ENCODE data around the gene ZBTB16. TPM values are rescaled to one million over a fixed set of nuclear protein-coding genes. Genes with fewer than 3 reads are reported as not detected.
A peak's percentile ranks its signal among the peaks of the same experiment; 100 is the strongest.

The ZBTB16 gene
- total RNA-seq, 2 experiments from 2014 or later: 3.0 to 4.6 TPM

DNA sequence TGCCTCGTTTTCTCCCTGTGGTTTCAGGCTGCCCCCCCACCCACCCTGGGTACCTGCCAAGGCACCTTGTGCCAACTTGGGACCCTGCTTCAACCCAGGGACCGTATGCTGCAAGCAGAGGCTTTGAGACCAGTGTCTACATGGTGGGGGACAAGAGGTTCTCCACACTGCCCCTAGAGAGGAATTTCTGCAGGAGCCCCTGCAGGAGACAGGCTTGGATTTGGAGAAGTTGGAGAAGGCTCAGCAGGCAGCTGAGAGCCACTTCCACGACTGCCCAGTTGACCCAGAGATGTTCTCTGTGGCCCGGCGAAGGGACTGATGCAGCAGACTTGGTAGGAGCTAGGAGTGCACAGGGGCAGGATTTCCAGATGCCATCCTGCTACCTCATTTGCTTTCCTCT, 216.6 kb downstream of the ZBTB16 start:
- ChIA-PET CTCF (no interaction called here), POLR2A (no interaction called here)
- Mint-ChIP-seq H3K36me3 (ENCODE audit: low read depth) (no peaks in the 10 kb centered on the region), H3K4me1 (no peaks in the 10 kb centered on the region), H3K4me3 (no peak overlapping the region), H3K9me3 (ENCODE audit: low read depth) (no peaks in the 10 kb centered on the region), H3K27ac (no peak overlapping the region), H3K27me3 (peaks cover 26% of the 10 kb centered on the region)
- ATAC-seq (no peak), DNase-seq (no peak)
- intact Hi-C loops (cut with DNase I, micrococcal nuclease): no loop called here

DNA sequence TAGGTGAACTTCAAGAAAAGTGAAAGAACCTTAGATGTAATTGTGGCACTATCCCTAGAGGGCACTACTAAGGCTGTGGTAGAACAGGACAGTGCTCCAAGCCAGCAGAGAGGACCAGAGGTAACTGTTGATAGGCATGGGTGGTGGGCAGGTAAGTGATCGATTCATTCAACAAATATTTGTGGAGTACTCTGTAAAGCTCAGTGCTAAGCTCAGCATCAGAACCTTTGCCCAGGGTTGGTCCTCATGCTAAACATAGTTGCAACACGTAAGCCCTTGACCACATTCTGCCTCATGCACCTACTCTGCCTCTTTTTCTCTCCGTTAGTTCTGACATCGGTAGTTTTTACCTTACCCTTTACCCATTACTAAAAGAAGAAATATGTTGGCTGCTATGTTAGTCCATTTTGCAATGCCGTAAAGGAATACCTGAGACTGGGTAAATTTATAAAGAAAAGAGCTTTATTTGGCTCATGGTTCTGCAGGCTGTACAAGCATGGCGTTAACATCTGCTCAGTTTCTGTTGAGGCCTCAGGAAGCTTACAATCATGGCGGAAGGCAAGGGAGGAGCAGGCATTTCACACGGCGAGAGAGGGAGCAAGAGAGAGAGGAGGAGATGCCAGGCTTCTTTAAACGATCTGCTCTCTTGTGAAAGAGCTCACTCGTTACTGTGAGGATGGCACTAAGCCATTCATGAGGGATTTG, 218.3 kb downstream of the ZBTB16 start:
- Mint-ChIP-seq H3K27me3 (peaks cover 23% of the 10 kb centered on the region), H3K9me3 (ENCODE audit: low read depth) (no peaks in the 10 kb centered on the region), H3K4me3 (no peak overlapping the region), H3K36me3 (ENCODE audit: low read depth) (no peaks in the 10 kb centered on the region), H3K4me1 (no peaks in the 10 kb centered on the region), H3K27ac (no peak overlapping the region)
- ChIA-PET POLR2A (no interaction called here), CTCF (interaction anchor here (0.6 kb wide), 1 partner anchor 179 kb away, joined by 3 read pairs; no protein-coding TSS in a partner anchor)
- ATAC-seq (no peak), DNase-seq (no peak)
- intact Hi-C loops (cut with DNase I, micrococcal nuclease): no loop called here

DNA sequence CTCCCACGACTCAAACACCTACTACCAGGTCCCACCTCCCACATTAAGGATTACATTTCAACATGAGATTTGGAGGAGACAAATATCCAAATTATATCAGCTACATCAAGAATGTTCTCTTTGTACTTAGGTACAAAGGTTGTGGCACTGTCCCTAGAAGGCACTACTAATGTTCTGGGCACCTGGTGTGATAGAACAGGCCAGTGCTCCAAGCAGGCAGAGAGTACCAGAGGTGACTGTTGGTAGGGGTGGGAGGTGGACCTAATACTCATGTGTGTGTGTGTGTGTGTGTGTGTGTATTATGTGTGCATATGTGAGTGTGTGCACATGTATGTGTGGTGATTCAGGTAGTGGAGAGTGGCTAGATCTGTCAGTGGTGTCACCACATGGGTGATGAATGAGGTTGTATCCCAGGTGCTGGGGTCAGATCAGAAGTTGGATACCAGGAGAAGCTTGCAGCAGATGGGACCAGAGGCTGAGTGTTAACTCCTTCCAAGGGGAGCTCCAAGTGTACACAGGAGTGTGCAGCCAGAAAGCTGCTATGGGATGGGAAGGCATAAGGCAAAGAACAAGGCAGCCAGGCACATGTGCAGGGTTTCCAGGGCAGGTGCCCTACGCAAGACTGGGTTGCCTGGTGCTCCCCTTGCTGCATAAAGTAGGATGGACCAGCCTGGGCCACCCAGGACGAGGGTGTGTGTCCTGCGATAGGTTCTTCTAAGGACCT, 219.0 kb downstream of the ZBTB16 start:
- no peaks in the 10 kb centered on the region for H3K36me3 Mint-ChIP-seq (ENCODE audit: low read depth)
- H3K27ac Mint-ChIP-seq: no peak overlapping the region
- H3K9me3 Mint-ChIP-seq (ENCODE audit: low read depth): no peaks in the 10 kb centered on the region
- no peaks in the 10 kb centered on the region for H3K4me1 Mint-ChIP-seq
- no peak for DNase-seq
- no peak for ATAC-seq
- intact Hi-C loops (cut with DNase I, micrococcal nuclease): no loop called here
- CTCF ChIA-PET: no interaction called here
- no peak overlapping the region for H3K4me3 Mint-ChIP-seq
- peaks cover 20% of the 10 kb centered on the region for H3K27me3 Mint-ChIP-seq
- POLR2A ChIA-PET: interaction anchor here (0.6 kb wide), 1 partner anchor 1255 kb away, joined by 3 read pairs; no protein-coding TSS in a partner anchor

DNA sequence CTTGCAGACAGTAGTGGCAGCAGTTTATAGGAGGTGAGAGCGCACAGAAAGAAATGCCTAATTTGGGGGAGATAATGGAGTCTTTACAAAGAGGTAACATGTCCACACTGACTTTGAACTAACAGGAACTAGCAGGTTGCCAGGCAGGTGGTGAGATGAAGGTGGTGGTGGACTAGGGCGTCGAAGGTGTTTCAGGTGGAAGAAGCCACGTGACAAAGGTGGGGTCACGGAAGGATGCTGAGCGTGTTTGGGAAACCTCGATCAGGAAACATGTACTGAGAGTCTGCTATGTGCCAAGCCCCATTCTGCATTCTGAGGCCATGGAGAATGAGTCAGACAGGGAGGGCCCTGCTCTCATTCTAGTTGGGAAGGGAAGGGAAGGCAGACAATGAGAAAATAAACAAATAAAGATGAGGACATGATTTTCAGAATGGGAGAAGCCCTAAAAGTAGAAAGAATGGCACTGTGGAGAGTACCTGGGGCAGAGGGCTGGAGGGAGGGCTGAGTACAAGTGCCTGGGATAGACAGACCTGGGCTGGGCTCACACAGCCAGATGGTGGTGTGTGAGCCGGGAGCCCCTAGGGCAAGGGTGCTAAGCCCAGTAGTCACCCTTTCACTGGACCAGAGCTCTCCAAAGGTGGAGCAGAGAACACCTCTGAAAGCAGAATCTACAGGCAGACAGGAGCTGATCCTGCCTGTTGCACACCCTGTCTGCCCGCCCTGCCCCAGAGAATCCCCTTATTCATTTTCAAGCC, 220.5 kb downstream of the ZBTB16 start:
- CTCF ChIA-PET: interaction anchor here (1.2 kb wide), 1 partner anchor 19 kb away, joined by 3 read pairs; no protein-coding TSS in a partner anchor
- no peak for ATAC-seq
- Mint-ChIP-seq H3K4me3 (no peak overlapping the region), H3K27me3 (peaks cover 20% of the 10 kb centered on the region), H3K9me3 (ENCODE audit: low read depth) (no peaks in the 10 kb centered on the region), H3K4me1 (no peaks in the 10 kb centered on the region), H3K27ac (no peak overlapping the region), H3K36me3 (ENCODE audit: low read depth) (no peaks in the 10 kb centered on the region)
- POLR2A ChIA-PET: no interaction called here
- no peak for DNase-seq
- intact Hi-C loops (cut with DNase I, micrococcal nuclease): no loop called here

DNA sequence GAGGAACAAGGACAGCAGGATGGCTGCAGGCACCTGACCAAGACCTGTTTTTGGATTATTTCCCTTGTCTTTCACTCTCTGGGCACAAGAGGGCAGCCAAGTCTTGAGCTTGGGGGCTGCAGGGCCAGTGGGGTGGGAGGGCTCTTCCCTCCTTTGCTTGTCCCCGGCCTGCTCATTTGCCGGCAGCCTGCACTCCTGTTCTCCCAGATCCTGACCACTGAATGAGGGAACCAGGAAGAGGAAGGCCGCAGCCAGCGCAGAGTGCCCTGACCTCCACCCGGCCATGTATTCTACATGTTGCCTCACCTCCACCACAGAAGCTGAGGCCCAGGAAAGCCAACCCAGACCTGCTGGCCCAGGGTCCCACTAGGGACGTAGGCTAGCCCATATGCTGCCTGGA, 221.2 kb downstream of the ZBTB16 start:
- Mint-ChIP-seq H3K27me3 (peaks cover 15% of the 10 kb centered on the region), H3K36me3 (ENCODE audit: low read depth) (no peaks in the 10 kb centered on the region), H3K27ac (no peak overlapping the region), H3K9me3 (ENCODE audit: low read depth) (no peaks in the 10 kb centered on the region), H3K4me3 (no peak overlapping the region), H3K4me1 (no peaks in the 10 kb centered on the region)
- ATAC-seq: no peak
- ChIA-PET CTCF (interaction anchor here (0.6 to 1.3 kb wide), 4 partner anchors 18 to 387 kb away, joined by 3 to 4 read pairs (median 3); no protein-coding TSS in a partner anchor), POLR2A (no interaction called here)
- peak; percentile 41 for DNase-seq
- intact Hi-C loops (cut with DNase I, micrococcal nuclease): loop anchor here in 1 of 2 experiments (1.0 kb wide), 1 partner anchor 482 kb away; no protein-coding TSS in a partner anchor

DNA sequence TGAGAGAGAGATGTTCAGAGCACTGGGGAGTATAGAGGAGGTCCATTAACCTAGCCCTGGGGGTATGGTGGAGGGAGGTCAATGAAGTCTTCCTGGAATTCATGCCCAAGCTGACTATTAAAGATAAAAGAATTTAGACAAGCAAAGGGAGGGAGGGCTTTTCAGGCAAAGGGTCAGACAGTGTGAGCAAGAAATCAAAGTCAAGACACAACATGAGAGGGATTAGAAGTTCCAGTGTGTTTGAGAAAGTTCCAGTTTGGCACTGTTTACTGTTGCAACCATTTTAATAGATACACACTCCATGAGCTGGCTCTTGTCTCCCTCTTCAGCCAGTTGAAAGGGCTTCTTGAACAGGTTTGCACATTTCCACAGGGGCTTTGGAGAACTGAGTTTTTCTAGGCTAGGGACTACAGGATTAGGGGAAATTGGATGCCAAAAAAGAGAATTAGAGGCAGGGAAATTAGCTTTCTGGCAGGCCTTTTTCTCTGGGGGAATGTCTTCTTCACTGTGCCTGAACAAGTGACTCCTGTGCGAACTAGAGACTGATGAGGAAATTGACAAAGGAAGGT, 222.0 kb downstream of the ZBTB16 start:
- intact Hi-C loops (cut with DNase I, micrococcal nuclease): loop anchor here in 1 of 2 experiments (1.0 kb wide), 1 partner anchor 481 kb away; no protein-coding TSS in a partner anchor
- Mint-ChIP-seq H3K27ac (no peak overlapping the region), H3K4me3 (no peak overlapping the region), H3K4me1 (no peaks in the 10 kb centered on the region), H3K9me3 (ENCODE audit: low read depth) (no peaks in the 10 kb centered on the region), H3K36me3 (ENCODE audit: low read depth) (no peaks in the 10 kb centered on the region), H3K27me3 (peaks cover 15% of the 10 kb centered on the region)
- ATAC-seq (no peak), DNase-seq (no peak)
- POLR2A ChIA-PET: no interaction called here
- CTCF ChIA-PET: interaction anchor here (0.6 to 1.3 kb wide), 5 partner anchors 19 to 593 kb away, joined by 3 to 4 read pairs (median 3); no protein-coding TSS in a partner anchor

DNA sequence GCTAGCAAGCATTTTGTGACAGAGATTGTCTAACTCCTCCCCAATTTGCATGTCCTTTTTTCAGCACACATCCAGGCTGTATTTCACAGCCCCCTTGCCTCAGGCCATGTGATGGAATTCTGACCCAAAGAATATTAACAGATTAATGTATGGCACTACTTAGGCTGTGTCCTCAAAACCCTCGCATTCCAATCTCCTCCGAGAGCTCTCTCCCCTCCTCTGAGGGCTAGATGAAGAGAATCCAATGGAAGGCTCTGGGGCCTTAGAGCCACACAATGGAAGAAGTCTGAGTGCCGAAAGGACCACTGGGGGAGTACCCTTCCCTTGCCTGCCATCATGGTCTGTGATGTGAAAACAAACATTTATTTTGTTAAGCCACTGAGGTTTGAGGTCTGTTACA, 223.0 kb downstream of the ZBTB16 start:
- Mint-ChIP-seq H3K36me3 (ENCODE audit: low read depth) (no peaks in the 10 kb centered on the region), H3K27me3 (peaks cover 12% of the 10 kb centered on the region), H3K9me3 (ENCODE audit: low read depth) (no peaks in the 10 kb centered on the region), H3K27ac (no peak overlapping the region), H3K4me3 (no peak overlapping the region), H3K4me1 (no peaks in the 10 kb centered on the region)
- POLR2A ChIA-PET: no interaction called here
- intact Hi-C loops (cut with DNase I, micrococcal nuclease): no loop called here
- DNase-seq (no peak), ATAC-seq (no peak)
- CTCF ChIA-PET: interaction anchor here (0.6 kb wide), 1 partner anchor 300 kb away, joined by 3 read pairs; no protein-coding TSS in a partner anchor

DNA sequence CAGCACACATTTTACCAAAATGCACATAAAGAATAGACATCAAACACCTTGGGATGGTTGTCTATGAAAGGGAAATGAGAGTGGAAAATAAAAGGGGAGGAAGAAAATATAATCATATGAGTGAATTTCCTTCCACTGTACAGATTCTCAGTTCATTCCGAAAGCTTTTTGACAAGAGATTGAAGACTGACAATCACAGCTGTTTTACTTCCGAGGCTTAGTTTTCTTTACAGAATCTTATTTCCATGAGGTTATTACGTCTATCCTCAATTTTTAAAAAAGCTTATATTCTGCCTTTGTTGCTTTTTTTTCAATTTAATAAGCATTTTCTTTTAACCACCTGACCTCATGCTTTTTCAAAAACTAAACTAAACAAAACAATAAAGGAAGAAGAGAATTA, 223.9 kb downstream of the ZBTB16 start:
- H3K36me3 Mint-ChIP-seq (ENCODE audit: low read depth): no peaks in the 10 kb centered on the region
- ChIA-PET POLR2A (no interaction called here), CTCF (interaction anchor here (0.6 kb wide), 1 partner anchor 127 kb away, joined by 3 read pairs; no protein-coding TSS in a partner anchor)
- no peak overlapping the region for H3K27ac Mint-ChIP-seq
- no peaks in the 10 kb centered on the region for H3K9me3 Mint-ChIP-seq (ENCODE audit: low read depth)
- peaks cover 11% of the 10 kb centered on the region for H3K27me3 Mint-ChIP-seq
- intact Hi-C loops (cut with DNase I, micrococcal nuclease): no loop called here
- no peak for ATAC-seq
- no peak for DNase-seq
- no peak overlapping the region for H3K4me3 Mint-ChIP-seq
- no peaks in the 10 kb centered on the region for H3K4me1 Mint-ChIP-seq

DNA sequence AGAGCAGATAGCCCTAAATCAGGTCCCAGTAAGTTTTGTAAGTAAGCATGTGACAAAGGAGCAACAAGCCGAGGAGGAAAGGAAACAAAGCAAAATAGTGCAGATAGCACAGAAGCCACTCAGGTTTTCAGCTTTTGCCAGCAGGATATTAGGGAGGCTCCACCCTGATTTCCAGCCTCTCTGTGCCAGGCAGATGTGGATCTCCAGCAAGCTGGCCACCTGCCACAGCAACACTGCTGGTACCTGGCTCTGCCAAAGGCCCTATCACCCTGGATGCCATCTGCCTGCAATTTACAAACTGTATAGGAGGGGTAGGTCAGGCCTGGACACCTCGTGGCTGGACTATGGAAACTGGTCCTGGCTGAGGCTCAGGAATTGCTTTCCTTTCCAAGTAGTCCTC, 224.5 kb downstream of the ZBTB16 start:
- Mint-ChIP-seq H3K27ac (no peak overlapping the region), H3K9me3 (ENCODE audit: low read depth) (no peaks in the 10 kb centered on the region), H3K4me1 (no peaks in the 10 kb centered on the region), H3K36me3 (ENCODE audit: low read depth) (no peaks in the 10 kb centered on the region), H3K4me3 (no peak overlapping the region), H3K27me3 (peaks cover 9% of the 10 kb centered on the region)
- ATAC-seq (no peak), DNase-seq (no peak)
- ChIA-PET POLR2A (no interaction called here), CTCF (no interaction called here)
- intact Hi-C loops (cut with DNase I, micrococcal nuclease): no loop called here

DNA sequence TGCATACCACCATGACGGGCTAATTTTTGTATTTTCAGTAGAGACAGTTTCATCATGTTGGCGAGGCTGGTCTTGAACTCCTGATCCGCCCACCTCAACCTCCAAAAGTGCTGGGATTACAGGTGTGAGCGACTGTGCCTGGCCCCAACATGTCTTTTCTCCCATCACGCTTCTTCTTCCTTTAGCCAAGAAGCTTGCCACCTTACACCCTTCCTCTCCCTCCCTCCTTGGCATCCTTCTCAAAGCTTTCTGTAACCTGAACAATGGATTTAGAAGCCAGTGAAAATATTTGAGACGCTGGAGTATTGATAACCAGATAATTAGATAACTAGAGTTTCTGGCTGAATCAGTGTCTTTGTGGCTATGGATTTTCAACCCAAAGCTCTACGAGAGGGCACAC, 225.4 kb downstream of the ZBTB16 start:
- no peak for ATAC-seq
- intact Hi-C loops (cut with DNase I, micrococcal nuclease): no loop called here
- Mint-ChIP-seq H3K36me3 (ENCODE audit: low read depth) (no peaks in the 10 kb centered on the region), H3K9me3 (ENCODE audit: low read depth) (no peaks in the 10 kb centered on the region), H3K27ac (no peak overlapping the region), H3K4me3 (no peak overlapping the region), H3K27me3 (peaks cover under 1% of the 10 kb centered on the region), H3K4me1 (no peaks in the 10 kb centered on the region)
- CTCF ChIA-PET: interaction anchor here (0.6 kb wide), 1 partner anchor 319 kb away, joined by 3 read pairs; no protein-coding TSS in a partner anchor
- POLR2A ChIA-PET: no interaction called here
- DNase-seq: no peak

DNA sequence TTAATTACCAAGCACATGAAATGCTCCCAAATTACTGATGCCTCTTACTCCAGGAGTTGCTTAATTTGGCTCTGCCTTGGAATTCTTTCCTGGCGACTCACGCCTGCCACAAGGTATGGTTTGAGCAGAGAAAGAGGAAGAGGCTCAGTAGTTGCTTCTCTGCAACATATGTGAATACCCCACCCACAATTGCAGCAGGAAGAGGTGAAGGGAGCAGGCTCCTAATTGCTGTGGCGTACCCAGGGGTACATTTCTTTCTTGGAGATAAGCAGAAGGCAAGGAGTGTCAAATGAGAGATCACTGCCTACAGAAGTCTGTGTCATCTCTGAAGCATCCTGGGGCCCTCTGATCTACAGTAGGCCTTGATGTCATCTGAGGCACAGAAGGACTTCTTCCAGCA, 226.1 kb downstream of the ZBTB16 start:
- DNase-seq: no peak
- intact Hi-C loops (cut with DNase I, micrococcal nuclease): no loop called here

More for the DNA sequence above, 226.1 kb downstream of the ZBTB16 start:
- H3K4me1 Mint-ChIP-seq: no peaks in the 10 kb centered on the region
- ChIA-PET CTCF (interaction anchor here (0.6 kb wide), 1 partner anchor 320 kb away, joined by 3 read pairs; no protein-coding TSS in a partner anchor), POLR2A (no interaction called here)
- H3K27me3 Mint-ChIP-seq: no peaks in the 10 kb centered on the region
- no peaks in the 10 kb centered on the region for H3K36me3 Mint-ChIP-seq (ENCODE audit: low read depth)
- no peak for ATAC-seq
- no peak overlapping the region for H3K4me3 Mint-ChIP-seq
- no peaks in the 10 kb centered on the region for H3K9me3 Mint-ChIP-seq (ENCODE audit: low read depth)
- no peak overlapping the region for H3K27ac Mint-ChIP-seq
